HEK293T (cell line): ENCODE results near the gene USP30.

Source experiments
- ARNT ChIP-seq: fragments of 450-650 bp; IDR thresholded peaks from 2 replicates; pipeline ENCODE4 v1.6.1; 2017; ENCODE audit warnings: mild to moderate bottlenecking
- BHLHE40 ChIP-seq: fragments of 450-650 bp; IDR thresholded peaks from 2 replicates; pipeline ENCODE4 v1.6.1; 2016; ENCODE audit warnings: mild to moderate bottlenecking, moderate library complexity, borderline replicate concordance
- ELF4 ChIP-seq: fragments of 450-650 bp; IDR thresholded peaks from 2 replicates; pipeline ENCODE4 v1.6.1; 2017; ENCODE audit warnings: antibody characterized with exemption
- FOXA1 ChIP-seq: fragments of 450-650 bp; IDR thresholded peaks from 2 replicates; pipeline ENCODE4 v1.6.1; 2016; ENCODE audit warnings: mild to moderate bottlenecking
- FOXK2 ChIP-seq: fragments of 450-650 bp; IDR thresholded peaks from 2 replicates; pipeline ENCODE4 v1.6.1; 2016; ENCODE audit warnings: mild to moderate bottlenecking
- FOXM1 ChIP-seq: fragments of 450-650 bp; IDR thresholded peaks from 2 replicates; pipeline ENCODE4 v1.6.1; 2017; ENCODE audit warnings: mild to moderate bottlenecking, borderline replicate concordance
- NFRKB ChIP-seq: fragments of 450-650 bp; IDR thresholded peaks from 2 replicates; pipeline ENCODE4 v1.6.1; 2016; ENCODE audit warnings: mild to moderate bottlenecking, moderate library complexity
- SP1 ChIP-seq: fragments of 450-650 bp; IDR thresholded peaks from 2 replicates; pipeline ENCODE4 v1.6.1; 2017
- ZNF384 ChIP-seq: fragments of 450-650 bp; IDR thresholded peaks from 2 replicates; pipeline ENCODE4 v1.6.1; 2016

DNA sequence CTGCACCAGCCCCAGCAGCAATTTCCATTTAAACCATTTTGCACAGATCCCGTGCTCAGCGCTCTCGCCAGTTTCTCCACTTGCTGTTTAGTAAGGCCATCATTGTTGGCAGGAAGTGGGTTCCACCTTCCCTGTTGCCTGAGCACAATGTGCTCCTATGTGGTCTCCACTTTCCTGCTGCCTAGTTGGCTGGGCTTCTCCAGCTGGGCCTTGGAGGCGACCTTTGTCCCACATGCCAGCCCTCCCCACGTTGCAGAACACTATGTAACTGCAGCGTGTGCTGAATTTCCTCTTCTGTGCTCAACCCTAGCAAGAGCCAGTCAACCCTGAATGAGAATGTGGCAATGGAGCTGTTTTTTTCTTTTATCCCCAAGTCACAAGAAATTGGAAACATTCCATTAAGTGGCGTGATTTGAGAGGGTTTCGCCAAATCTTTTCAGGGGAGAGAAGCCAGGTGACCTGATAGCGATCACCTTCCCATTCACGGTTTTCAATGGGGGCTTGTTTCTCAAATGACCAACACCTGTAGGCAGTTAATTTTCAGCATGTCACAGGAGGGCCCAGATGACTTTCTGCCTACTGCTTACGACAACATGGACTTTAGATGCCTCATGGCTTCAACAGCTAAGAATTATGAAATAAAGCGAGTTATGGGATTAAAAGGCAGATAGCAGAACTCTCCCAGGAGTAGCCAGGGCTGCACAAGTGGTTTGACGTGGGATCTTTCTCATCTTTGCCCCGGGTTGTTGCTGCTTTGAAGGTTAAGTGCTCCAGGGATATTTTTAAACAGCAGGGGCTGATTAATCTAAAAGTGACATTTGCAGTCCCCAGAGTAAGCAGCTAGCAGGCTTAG, 63.6 kb downstream of the USP30 start, which contains the start of gene ACACB:
- no peak for TF ChIP-seq FOXA1
- no peak for TF ChIP-seq FOXM1
- TF ChIP-seq ELF4, result no peak
- TF ChIP-seq ARNT, result no peak
- TF ChIP-seq ZNF384, result no peak
- TF ChIP-seq NFRKB, result no peak
- TF ChIP-seq FOXK2, result no peak
- TF ChIP-seq BHLHE40, result no peak
- no peak for TF ChIP-seq SP1
